ENCODE results near the gene JCHAIN. TPM values are rescaled to one million over a fixed set of nuclear protein-coding genes. Genes with fewer than 3 reads are reported as not detected.

JCHAIN gene
- total RNA-seq, 1 donor from 2014 or later: 13.3 TPM

GRCh38 chr4:70608324-70608723 lies 58.0 kb downstream of the JCHAIN start:
- intact Hi-C loops (cut with DNase I): no loop called here
- DNase-seq (ENCODE audit: low spot score): no peak
- ATAC-seq: no peak

- intact Hi-C loops (cut with DNase I): no loop called here
- DNase-seq (ENCODE audit: low spot score) (no peak), ATAC-seq (no peak)
Measured at GRCh38 chr4:70607334-70607853, 58.9 kb downstream of the JCHAIN start.

- DNase-seq (ENCODE audit: low spot score): no peak
- intact Hi-C loops (cut with DNase I): no loop called here
- no peak for ATAC-seq
Measured at GRCh38 chr4:70606459-70606858, 59.8 kb downstream of the JCHAIN start.

Other genes starting within 250 kb of the JCHAIN start
- gene MUC7, start 194.3 kb downstream of the JCHAIN start, total RNA-seq: not detected
- not detected for gene AMTN, start 147.9 kb downstream of the JCHAIN start, total RNA-seq
- gene AMBN, start 74.3 kb downstream of the JCHAIN start, total RNA-seq: not detected
- not detected for gene ENAM, start 37.8 kb downstream of the JCHAIN start, total RNA-seq
- 21.5 TPM for gene UTP3, start 22.0 kb upstream of the JCHAIN start, total RNA-seq
- gene RUFY3, start 55.5 kb upstream of the JCHAIN start, total RNA-seq: 109 TPM
- gene GRSF1, start 173.4 kb upstream of the JCHAIN start, total RNA-seq: 38.9 TPM
- gene MOB1B, start 235.9 kb upstream of the JCHAIN start, total RNA-seq: 34.3 TPM

All from sciatic nerve (tissue), 2 donors.